Choroid plexus epithelial cell (primary cell): Measurements from ENCODE around the gene SYNE3.
A peak's percentile ranks its signal among the peaks of the same experiment; 100 is the strongest.

ENCODE experiments used
- DNase-seq: peaks from one replicate; pipeline ENCODE4 v3.0.0-alpha.2; 2010; ENCODE audit warnings: low read depth
- H3K4me3 ChIP-seq: 2 replicates; pipeline ENCODE4 v1.5.1; 2011; ENCODE audit warnings: low read depth, mild to moderate bottlenecking, control low read depth, low read length, moderate library complexity
- CTCF ChIP-seq: conservative IDR thresholded peaks from 2 replicates; pipeline ENCODE4 v1.5.1; 2011; ENCODE audit warnings: low read depth, mild to moderate bottlenecking, control low read depth, inconsistent platforms, low read length, moderate library complexity

SYNE3 gene

GRCh38 chr14:95489214-95490137 is 27.0 kb downstream of the SYNE3 start:
- no peak overlapping the region for H3K4me3 ChIP-seq
- TF ChIP-seq CTCF = no peak
- DNase-seq = peak; percentile 43

GRCh38 chr14:95488376-95489213 is 27.9 kb downstream of the SYNE3 start:
- no peak for DNase-seq
- no peak overlapping the region for H3K4me3 ChIP-seq
- TF ChIP-seq CTCF = no peak

- no peak for DNase-seq
- no peak overlapping the region for H3K4me3 ChIP-seq
- TF ChIP-seq CTCF = no peak
These were observed 28.8 kb downstream of the SYNE3 start for GRCh38 chr14:95487669-95488084.

GRCh38 chr14:95486875-95487668 is 29.4 kb downstream of the SYNE3 start:
- TF ChIP-seq CTCF = no peak
- no peak overlapping the region for H3K4me3 ChIP-seq
- DNase-seq = no peak

- TF ChIP-seq CTCF = no peak
- no peak overlapping the region for H3K4me3 ChIP-seq
- DNase-seq = no peak
These were observed 31.1 kb downstream of the SYNE3 start for GRCh38 chr14:95485222-95485819.

- TF ChIP-seq CTCF = no peak
- no peak for DNase-seq
- H3K4me3 ChIP-seq = no peak overlapping the region
These were observed 32.2 kb downstream of the SYNE3 start for GRCh38 chr14:95484296-95484695.
